HG02763 (cell line): ENCODE results near the gene CRIM1.

ENCODE experiments used
- ATAC-seq: cut with Tn5 transposase; IDR thresholded peaks from one replicate; pipeline ENCODE4 v1.9.1; 2021; ENCODE audit warnings: mild to moderate bottlenecking, moderate library complexity; ENCODE audit not compliant: unreplicated experiment

Gene CRIM1

DNA sequence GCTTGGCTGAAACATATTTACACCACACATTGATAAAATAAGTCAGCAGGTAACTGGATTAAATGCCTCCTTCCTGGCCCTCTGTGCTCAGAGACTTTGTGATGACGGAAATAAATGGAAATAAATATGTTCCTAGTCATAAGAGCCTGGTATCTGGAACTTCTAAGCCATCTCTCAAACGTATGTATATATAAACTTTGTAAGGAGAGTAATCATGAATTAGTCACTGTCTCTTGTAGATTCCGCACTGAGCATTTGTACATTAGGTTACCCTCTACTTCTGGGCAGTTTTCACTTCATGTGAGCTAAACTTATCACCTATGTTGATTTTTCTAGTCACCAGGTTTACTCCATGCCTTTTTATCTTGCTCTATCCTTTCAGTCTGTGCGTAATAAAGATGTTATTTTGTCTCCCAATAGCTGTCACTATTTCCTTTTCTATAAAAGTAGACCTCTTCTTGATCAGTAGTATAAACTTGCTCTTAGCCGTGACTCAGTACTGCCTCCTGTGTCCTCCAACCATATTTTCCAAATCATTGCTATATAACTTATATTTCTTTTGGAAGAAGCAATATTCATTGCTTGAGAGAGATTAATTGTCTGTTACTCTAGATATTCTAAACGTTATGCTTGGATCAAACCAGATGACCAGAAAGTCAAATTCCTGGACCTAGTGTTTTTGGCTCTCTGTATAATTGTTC lies 189.2 kb downstream of the CRIM1 start:
- ATAC-seq: no peak

DNA sequence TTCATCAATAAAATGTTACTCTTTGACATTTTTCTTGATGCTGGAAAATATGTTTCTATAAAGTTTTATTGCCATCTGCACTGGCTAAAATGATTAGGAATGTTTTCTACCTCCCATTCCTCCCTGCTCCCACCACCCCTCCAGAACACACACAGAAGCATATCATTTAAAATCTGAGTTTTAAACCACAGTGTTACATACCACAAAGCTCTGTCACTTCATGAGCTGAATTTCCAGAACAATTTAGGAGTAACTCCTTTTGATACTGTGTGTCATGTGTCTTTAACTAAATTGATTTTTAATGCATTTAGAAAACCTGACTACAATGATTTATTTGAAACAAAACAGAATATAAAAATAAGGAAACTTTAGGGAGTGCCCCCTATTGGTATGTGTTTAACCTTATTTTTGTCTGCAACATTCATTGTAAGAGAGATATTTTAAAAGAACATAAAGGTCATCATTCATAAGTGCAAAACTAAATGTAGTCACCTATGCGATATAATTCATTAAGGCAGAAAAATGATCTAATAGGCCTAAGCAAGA lies 190.4 kb downstream of the CRIM1 start:
- ATAC-seq: no peak

DNA sequence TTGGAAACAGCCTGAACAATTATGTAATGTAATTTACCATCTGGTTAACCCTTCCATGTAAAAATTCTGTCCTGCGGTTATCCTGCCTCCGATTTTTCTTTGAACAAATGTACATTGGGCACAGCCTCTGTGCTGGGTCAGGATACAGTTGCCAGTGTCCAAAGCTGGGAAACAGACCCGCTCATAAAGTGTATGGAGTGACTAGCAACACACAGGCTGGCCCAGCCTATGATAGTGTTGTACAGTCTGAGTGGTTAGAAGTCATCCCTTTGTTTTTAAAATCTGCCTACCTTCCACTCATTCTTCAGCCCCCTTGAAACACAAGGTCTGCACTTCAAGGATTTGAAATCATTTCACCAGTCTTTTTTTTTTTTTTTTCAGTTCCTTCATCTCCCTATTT lies 192.3 kb downstream of the CRIM1 start:
- ATAC-seq: no peak

DNA sequence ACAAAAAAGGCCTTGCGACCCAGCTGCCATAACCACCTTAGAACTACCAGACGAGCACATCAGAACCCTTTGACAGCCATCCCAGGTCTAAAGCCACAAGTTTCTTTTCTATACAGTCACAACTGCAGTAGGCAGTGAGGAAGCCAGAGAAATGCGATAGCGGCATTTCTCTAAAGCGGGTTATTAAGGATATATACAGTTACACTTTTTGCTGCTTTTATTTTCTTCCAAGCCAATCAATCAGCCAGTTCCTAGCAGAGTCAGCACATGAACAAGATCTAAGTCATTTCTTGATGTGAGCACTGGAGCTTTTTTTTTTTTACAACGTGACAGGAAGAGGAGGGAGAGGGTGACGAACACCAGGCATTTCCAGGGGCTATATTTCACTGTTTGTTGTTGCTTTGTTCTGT lies 193.6 kb downstream of the CRIM1 start:
- no peak for ATAC-seq

DNA sequence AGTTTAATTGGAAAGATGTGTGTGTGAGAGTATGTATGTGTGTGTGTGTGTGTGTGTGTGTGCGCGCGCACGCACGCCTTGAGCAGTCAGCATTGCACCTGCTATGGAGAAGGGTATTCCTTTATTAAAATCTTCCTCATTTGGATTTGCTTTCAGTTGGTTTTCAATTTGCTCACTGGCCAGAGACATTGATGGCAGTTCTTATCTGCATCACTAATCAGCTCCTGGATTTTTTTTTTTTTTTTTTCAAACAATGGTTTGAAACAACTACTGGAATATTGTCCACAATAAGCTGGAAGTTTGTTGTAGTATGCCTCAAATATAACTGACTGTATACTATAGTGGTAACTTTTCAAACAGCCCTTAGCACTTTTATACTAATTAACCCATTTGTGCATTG lies 194.4 kb downstream of the CRIM1 start:
- no peak for ATAC-seq

DNA sequence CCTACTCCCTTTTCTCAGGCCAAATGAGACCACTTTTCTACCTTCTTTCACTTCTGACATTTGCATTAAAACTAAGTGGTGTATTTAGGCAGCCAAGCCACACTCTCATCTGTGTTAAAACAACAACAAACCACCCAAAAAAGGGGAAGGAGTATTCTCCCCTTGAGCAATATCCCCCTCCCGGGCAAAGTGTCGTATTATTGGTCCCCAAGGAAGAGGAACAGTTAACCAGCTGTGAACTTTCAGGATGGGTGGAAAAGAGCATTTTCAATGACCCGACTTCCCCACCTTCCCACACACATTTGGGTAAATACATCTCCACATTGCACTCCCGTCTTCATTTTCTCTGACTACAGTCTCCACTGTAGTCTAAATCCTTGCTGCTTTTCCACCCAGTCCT lies 198.1 kb downstream of the CRIM1 start:
- ATAC-seq: no peak

DNA sequence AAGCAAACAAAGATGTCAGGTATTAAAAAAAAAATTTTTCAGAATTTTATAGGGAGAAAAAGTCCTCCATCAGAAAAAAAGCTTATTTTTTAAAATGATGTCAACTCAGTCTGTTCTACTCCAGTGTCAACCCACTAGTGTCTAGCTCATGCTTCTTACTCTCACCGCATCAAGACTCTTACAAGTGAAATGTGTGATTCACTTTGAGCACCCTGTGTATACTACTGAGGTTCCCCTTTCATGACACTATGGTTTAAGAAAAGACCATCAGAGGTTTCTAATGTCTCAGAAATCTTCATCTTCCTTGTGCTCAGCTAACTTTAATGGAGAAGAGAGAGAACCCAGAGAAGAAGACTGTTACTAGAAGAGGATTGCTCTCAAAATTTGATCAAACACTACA lies 199.0 kb downstream of the CRIM1 start:
- no peak for ATAC-seq

DNA sequence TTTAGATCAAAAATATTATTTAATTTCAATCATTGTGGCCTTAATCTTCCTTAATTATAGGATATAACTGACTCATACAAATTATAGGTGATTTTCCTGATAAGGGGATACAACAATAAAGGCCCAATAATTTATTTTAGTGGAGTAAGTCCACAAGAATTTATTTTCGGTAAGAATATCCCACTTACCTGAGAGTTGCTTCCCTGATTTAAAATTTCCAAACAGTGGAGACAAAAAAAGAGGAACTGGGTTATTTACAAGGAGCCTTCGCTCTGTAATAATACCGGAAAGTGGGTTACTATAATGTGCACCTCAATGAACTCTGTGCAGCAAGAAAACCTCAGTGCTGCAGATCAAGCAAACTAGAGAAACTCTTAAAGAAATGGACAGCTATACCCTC lies 200.2 kb downstream of the CRIM1 start:
- no peak for ATAC-seq

DNA sequence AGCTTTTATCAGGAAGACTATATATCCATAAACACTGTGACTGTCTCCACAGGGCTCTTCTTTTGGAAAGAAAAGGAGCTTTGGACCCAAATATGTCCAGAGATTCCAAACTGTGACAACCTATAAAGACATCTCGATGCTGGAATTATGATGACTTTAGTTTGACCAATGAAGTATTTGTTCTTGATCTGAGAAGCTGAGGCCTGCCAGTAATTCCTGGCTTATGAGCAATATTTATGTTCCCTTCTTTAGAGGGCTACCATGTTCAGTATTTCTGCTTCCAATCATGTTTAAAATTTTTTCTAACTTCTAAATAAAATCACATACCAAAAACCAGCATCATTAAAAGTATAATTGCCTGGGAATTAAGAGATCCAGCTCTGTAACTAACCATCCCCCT lies 201.3 kb downstream of the CRIM1 start:
- ATAC-seq: no peak

DNA sequence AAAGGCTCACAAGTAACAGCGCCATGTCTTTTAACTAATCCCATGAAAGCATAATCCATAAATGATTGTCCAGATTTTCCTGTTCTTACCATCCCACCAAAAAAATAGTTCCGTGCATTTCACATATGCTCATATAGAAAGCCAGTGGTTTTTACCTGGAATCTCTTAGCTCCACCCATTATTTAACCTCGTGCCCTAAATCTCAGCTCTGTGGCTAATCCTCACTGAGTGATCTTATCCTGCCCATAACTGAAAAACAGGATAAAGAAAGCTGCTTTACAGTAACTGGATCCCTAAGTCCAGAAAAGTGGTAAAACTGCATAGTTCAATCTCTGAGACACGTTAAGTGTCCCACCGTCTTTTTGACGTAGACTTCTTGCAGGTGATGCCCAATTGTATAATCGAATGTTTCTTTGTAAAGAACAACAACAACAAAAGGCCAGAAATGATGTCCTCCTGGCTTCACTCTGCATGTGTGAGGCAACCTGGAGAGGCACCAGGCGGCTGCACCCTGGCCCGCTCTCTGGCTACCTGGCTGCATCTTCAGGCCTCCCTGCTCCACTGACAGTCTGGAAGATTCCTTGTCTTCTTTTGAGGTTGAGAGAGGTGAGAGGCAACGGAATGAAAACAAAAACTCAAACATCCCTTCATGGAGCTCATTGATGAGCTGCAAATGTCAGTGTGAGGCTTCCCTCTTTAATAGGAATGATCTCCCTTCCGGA lies 203.8 kb downstream of the CRIM1 start:
- no peak for ATAC-seq

DNA sequence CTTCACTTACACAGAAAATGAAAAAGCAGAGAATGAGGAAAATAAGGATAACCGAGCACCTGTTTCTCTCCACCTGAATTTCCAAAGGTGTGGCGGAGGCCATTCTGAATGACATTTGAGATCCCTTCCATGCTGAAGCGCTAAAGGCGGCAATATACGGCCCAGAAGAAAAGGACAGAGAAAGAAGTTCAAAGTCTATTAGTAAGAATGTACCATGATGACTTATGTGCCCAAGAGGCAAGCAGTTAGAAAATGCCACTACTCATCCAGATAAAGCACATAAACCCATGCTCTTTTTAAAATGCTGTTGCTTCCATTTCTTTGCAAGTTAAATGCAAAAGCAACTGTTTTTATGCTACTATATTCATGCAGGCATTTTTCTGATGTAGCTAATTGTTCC lies 205.1 kb downstream of the CRIM1 start:
- ATAC-seq: no peak

DNA sequence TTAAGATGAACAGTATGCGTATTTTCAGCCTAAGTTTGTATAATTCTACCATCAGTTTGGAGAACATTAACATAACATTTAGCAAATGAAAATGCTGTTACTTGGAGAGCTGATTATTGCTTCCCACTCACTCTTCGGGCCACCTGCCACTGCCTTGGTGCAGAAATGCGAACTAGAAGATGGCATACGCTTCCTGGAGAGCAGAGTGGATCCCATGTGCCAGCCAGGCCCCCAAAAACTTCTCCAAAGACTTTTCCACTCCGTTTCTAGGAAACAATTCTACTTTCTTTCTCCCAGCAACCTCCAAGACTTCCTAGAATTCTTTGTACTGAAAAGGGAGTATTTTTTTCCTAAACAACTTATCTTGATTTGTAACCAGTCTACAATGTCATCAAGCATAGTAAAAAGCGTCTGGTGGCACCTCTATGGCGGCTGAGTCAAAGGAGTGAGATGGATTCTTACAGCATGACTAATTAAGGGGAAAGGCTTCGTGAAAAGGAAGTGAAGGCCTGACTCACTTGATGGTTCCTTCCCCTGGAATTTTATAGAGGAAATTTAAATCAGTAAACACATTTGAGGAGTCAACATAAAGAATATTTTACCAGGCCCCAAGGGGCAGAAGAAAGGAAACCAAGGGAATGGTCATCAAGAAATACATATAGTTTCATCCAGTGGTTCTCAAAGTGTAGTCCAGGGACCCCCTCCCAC lies 205.8 kb downstream of the CRIM1 start:
- no peak for ATAC-seq

DNA sequence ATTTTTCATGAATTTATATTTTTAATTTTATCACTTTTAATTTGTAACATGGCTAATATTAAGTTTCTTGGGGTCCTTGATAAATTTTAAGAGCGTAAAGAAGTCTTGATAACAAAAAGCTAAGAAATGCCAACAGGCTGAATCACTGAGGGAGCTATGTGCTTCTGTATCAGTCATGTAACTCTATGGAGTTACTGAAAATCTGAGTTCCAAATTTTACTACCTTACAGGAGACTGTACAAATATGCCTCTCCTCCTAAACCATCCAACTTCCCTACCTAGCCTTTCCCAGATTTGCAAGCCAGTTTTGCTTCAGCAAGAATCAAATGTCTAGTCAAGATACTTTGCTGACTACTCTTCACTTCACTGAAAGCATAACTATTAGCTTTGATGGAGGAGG lies 206.7 kb downstream of the CRIM1 start:
- ATAC-seq: no peak

DNA sequence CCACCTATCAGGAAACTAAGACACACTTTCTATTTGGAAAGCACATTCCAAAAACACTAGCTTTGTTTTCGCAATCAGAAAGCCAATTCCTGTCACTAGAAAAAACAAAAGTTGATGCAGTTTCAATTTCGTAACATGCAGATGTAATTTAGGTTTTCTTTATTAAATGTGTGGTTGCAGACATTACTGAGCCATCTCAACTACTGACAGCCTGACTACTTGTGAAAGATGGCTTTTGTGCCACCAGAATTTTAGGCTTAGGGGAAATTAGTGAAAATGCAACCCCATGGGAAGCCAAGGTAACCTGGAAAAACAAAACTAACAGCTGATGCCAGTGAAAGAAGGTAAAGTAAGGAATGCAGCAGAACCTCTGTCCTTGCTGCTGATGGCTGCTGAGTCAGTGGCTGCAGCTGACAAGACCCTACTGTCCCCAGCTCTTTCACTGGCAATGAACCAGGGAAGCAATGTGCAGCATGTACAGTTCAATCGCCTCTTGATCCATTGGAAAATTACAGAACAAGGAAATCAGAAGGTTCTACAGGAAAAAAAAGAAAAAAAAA lies 207.5 kb downstream of the CRIM1 start:
- no peak for ATAC-seq

DNA sequence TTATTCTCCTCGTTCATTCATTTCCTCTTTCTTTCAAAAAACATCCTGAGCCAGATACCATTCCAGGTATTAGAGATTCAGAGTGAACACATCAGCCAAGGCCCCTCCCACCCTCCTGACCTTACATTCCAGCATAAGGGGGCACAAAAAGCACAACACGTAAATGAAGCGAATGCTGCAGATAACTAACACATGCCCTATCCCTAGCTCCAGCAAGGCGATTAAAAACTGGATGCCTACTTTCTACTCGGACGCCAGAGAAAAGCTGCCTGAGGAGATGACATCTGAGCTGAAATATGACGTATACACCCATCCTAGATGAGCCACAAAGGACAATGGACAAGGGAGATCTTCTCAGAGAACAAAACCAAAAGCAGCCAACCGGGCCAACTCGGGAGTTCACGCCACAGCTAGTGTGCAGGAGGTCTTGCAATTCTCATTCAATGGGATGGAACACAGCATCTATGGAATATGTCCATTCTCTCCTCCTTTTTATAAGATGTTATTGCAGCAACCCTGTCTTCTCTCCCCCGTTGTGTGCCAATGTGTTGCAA lies 208.9 kb downstream of the CRIM1 start:
- no peak for ATAC-seq

DNA sequence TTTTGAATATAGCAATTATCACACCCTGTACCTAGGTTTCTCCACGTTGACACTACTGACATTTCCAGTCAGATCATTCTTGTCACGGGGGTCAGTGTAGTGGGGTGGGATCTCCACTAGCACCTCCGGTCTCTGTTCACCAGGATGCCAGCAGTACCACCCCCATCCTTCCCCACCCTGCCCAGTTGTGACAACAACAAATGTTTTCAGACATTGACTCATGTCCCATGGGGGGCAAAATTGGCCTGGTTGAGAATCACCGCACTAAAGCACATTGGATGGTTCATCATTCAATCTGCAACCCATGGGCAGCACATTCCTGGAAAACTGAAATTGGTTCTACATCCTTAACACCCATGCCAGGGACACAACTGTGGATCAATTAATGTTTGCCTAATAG lies 210.1 kb downstream of the CRIM1 start:
- no peak for ATAC-seq

DNA sequence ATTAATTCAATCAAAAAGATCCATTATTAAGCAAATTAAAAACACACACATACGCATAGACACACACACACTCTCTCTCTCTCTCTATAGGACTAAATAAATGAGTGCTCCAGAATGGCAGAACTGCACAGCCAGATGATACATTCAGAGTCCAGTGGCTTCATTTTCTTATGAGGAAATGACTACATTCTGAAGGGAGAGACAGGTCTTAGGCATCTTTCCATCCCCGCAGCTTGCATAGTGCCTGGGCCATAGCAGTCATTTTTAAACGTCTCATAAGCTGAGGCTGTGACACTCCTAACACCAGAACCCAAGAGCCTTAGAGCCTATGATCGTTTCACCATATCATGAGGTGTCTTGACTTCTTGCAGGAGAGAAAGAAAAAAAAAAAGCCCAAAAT lies 211.3 kb downstream of the CRIM1 start:
- no peak for ATAC-seq

DNA sequence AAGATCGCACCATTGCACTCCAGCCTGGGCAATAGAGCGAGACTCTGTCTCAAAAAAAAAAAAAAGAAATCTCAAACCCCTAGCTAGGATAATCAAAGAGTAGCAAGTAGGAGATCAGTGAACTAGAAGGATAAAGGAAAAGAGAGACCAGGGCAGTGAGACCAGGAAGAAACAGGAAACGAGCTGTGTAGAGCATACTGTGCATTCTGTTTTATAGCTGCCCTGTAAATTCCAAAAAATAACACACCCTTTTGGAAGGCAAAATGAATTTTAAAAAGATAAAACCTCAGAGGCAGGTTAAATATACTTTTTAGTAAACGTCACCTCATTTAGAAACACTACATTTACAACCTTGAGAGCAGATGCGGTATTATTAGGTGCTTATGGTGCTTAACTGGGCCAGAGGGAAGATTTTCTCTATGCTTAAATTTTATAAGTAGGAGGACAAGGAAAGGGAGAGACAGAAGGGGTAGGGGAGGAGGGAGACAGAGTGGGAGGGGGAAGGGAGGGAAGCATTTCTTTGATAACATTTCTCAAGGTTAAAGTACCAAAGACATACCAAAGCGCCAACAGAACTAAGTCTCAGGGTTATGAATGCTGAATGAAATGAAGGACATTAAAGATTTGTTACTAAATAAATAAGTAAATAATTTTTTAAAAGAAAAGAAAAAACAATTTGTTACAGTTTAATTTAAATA lies 212.3 kb downstream of the CRIM1 start:
- no peak for ATAC-seq

DNA sequence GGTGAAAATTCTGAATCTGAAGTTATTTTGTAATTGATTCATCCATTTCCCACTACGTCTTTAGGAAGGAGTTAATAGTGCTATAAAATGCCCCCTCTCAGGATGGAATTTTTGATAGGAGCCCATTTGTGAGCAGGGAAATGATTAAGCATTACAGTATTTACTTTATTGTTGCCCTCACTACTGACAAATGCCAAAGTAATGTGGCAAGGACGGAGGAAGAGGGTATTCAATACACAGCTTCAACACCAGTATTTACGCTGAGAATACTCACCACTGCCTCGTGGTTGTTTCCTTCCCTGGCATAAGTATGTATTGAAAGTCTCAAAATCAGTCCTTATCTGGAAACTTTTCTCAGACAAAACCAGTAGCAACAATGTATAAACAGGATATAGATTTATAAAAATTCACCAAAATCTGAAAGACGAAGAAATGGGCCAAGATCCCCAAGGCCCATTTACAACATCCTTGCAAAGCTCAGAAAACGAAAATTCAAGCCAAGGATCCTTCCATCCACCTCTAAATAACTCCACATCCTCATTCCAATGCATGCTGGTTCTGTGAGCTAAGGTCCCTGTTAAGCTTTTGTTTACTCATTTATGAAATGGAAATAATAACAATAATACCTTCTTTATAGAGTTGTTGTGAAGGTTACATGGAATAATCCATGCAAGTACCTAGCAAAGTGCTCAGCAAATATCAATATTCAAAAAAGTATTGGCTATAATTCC lies 213.1 kb downstream of the CRIM1 start:
- ATAC-seq: no peak

DNA sequence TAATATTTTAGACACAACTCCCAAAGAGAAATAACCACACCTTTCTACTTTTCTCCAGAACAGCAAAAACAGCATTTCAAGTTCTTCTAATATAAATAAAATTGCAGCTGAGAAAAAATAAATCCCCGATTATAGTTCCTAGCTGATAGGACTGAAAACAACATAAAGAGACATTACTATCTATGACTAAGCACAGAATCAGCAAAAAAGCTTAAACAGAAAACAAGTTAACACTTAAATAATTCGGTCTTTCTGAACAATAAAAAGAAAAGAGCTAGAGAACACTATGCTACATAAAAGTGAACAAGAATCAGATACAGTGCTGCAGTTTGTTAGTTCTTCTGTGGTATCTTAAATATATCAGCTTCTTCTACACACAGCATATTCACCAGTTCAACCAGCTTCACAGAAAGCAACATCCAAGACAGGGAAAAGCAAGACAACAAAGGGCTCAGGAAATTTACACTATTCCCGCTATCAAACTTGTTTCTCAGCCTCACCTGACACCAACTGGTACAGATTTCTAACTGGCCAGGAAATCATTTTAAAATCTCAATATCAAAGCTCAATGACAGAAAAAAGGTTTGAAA lies 213.8 kb downstream of the CRIM1 start:
- no peak for ATAC-seq
